HG03064 (cell line): Measurements from ENCODE around the gene HS6ST1.
"Not testable (repeated sequence)": the region's sequence is repeated elsewhere in the genome, so short reads cannot be mapped to it uniquely, and the experiment has no call there.

ENCODE experiments used
- ATAC-seq: cut with Tn5 transposase; IDR thresholded peaks from one replicate; pipeline ENCODE4 v1.9.1; 2021; ENCODE audit warnings: low read depth; ENCODE audit not compliant: unreplicated experiment

Gene HS6ST1

GRCh38 chr2:128270672-128271596 is 47.7 kb downstream of the HS6ST1 start:
- no peak for ATAC-seq

- no peak for ATAC-seq
Observed at GRCh38 chr2:128269990-128270671, 48.5 kb downstream of the HS6ST1 start.

- ATAC-seq: no peak
Observed at GRCh38 chr2:128269063-128269989, 49.3 kb downstream of the HS6ST1 start.

GRCh38 chr2:128268611-128269010 is 50.1 kb downstream of the HS6ST1 start:
- ATAC-seq: not testable (repeated sequence)

DNA sequence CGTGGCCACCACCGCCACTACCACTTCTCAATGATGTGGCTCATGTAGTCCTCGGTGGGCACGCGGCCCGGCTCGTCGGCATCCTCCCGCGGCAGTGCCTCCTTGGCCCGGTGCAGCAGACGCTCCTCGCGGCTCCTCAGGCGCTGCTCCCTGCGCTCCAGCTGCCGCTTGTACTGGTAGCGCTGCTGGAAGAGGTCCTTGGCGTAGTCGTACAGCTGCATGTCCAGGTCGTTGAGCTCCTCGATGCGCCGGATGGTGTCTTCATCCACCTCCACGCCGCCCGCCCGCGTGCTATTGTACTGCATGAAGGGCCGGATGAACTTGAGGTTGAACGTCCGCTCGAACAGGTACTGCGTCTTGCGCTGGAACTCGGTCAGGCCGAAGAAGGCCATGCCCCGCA is 50.5 kb downstream of the HS6ST1 start:
- not testable (repeated sequence) for ATAC-seq

DNA sequence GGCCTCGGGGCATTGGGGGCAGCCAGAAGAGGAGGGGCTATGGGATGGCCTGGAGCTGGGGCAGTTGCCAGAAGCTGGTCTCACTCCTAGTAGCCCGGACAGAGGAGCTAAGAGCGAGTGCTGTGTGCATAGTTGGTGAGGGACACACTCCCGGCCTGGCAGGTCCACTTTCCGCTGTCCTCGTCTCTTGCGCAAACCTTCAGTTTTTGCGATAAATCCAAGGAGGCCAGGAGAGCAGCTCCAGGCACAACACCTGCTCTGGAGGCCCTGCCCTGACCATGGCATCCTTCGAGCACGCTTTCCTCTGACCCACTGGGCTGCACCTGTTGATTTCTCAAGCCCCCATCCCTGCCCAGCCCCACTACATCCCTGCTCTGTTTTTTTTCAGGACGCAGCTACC is 51.0 kb downstream of the HS6ST1 start:
- ATAC-seq: not testable (repeated sequence)

- not testable (repeated sequence) for ATAC-seq
Observed at GRCh38 chr2:128267197-128267596, 51.5 kb downstream of the HS6ST1 start.

GRCh38 chr2:128266463-128266862 is 52.2 kb downstream of the HS6ST1 start:
- not testable (repeated sequence) for ATAC-seq

DNA sequence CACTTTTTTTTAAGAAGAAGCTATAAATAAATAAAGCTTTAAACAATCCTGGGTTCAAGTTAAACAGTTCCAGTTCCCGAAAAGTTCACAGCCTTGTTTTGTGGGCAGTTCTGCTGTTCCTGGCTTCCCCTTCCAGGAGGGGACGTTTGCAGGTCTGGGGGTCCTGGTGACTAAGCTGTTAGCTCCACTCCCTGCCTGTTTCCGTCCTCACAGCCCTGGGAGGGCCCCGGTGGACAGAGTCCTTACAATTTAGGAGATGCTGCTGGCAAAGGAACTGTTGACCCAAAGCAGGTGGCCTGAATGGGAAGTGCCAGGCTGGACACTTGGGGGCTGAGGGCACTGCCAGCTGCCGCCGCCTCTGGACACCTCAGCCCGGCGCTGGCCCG is 53.1 kb downstream of the HS6ST1 start:
- not testable (repeated sequence) for ATAC-seq

DNA sequence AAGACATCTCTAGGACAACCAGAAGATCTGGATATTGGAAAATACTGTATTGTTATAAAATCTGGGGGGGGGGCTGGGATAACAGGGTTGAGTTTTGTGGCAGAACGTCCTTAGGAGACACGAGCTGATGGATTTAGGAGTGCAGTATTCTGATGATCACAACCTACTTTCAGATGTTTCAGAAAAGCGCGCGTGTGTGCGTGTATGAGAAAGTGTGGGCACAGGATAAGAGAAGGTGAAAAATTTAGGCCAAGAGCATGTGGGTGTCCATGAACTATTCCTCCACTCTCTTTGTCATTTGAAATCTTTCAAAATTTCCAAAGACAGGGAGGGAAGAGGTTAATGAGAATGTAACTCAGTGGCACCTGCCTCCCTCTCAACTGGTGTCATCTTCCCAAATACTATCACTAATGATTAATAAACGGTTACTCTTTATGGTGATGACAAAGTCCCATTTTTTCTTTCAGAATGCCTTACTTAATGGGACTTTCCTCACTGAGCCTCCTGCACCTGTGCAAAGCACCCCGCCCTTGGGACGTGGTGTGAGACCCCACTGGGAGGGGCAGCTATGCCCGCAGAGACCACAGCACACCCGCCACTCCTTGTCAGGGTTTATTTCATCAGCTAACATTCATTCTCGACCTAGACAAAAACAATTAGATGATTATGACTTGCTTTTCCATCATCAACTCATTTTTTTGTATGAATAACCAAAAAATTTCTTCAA is 53.6 kb downstream of the HS6ST1 start:
- ATAC-seq: no peak

GRCh38 chr2:128263902-128264331 is 54.8 kb downstream of the HS6ST1 start:
- no peak for ATAC-seq

- no peak for ATAC-seq
Observed at GRCh38 chr2:128262315-128263253, 56.1 kb downstream of the HS6ST1 start.

DNA sequence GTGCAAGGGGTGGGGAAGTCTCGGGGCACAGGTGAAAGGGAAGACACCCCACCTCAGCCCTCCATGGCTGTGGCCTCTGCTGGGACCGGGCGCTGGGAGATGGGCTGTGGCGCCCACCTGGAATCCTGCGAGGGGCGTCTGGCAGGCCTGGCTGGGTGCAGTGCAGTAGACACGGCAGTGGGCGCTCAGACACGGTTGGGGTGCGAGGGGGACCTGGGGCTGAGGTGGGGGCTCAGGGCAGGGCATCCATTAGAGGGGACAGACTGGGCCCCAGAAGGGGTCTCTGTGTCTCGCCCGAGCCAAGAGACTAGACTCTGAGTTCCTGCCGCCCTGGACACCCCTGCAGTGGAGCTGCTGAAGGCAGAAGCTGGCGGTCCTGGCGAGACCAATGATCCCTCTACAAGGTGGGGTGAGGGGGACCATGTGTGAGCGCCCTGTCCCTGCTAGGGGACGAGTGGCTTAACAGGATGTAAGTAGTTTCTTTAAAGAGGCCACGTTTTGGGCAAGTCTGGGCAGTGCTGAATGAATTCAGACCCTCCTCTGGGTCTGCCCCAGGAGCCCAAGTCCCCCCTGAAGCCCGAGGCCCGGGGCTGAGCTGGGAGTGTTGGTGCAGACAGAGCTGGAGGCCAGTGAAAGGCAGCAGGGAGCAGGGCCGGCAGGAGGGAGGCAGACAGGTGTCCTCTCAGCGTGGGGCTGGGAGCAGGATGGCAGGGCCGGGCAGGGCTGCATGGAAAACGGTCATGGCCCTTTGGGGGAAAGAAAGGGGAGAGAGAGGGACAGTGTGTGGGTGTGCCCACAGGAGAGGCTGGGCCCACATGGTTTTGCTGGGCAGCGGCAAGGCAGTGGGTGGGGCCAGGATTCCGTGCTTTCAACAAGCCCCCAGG is 57.2 kb downstream of the HS6ST1 start:
- ATAC-seq: no peak

GRCh38 chr2:128260239-128261138 is 58.2 kb downstream of the HS6ST1 start:
- no peak for ATAC-seq

DNA sequence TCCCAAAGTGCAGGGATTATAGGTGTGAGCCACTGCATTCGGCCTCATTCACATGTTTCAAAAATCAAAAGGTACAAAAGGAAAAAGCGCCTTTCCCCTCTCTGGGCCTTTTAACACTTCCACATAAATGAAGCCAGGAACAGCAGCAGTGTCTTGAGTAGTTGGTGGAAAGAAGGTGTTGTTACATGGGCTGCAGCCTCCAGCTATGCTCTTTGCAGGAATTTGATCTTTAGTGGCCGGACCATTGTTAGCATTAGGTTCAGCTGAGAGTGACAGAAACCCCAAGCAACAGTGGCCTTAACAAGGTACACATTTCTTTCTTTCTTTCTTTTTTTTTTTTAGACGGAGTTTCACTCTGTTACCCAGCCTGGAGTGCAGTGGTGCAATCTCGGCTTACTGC is 59.1 kb downstream of the HS6ST1 start:
- ATAC-seq: no peak

DNA sequence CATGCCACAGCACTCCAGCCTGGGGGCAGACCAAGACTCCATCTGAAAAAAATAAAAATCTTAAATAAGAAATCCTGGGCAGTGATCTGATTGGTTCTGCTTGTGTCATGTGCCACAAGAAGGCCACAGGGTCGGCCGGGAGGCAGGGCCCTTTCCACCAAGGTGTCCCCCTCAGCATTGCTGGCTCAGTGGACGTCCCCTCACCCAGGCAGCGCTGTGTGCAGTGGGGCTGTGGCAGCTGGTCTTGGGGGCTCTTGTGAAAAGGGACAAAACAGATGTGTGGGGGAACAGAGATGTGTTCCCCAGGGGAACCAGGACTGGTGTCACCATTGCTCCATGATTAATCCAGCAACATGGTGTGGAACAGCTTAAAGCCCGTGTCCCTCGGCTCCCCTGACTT is 60.5 kb downstream of the HS6ST1 start:
- ATAC-seq: no peak

DNA sequence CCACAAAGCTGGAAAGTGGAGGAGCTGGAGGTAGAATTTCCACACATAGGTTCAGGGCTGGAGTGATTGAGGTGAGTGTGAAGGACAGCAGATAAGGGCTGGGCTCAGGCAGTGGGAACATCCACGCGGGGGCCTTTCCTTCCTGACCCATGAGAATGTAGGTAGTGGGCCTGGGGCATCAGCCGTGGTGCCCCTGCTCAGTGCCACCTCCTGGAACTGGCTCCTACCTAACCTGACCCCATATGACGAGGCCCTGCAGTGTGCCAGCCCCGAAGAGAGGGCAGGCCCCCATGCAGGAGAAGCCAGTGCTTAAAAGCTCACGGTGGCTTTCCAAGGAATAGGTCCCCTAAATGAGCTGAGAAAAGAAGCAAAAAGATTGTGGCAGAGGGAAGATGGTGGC is 66.2 kb downstream of the HS6ST1 start:
- no peak for ATAC-seq
